GM21825 (cell line): ENCODE results near the gene EXOC2.
"Not testable (repeated sequence)": the region's sequence is repeated elsewhere in the genome, so short reads cannot be mapped to it uniquely, and the experiment has no call there.

ENCODE experiments used
- ATAC-seq: cut with Tn5 transposase; IDR thresholded peaks from one replicate; pipeline ENCODE4 v1.9.1; 2021; ENCODE audit warnings: mild to moderate bottlenecking, moderate library complexity; ENCODE audit not compliant: unreplicated experiment

The EXOC2 gene

GRCh38 chr6:710601-711571 lies 17.9 kb upstream of the EXOC2 start:
- peak; percentile 89 for ATAC-seq

- ATAC-seq: no peak
These were observed 16.6 kb upstream of the EXOC2 start for GRCh38 chr6:709471-710056.

- no peak for ATAC-seq
These were observed 15.3 kb upstream of the EXOC2 start for GRCh38 chr6:708237-708598.

GRCh38 chr6:707576-708236 lies 14.8 kb upstream of the EXOC2 start:
- ATAC-seq: no peak

GRCh38 chr6:706819-707381 lies 14.0 kb upstream of the EXOC2 start:
- no peak for ATAC-seq

- ATAC-seq: no peak
These were observed 13.2 kb upstream of the EXOC2 start for GRCh38 chr6:706146-706545.

GRCh38 chr6:705047-705446 lies 12.1 kb upstream of the EXOC2 start:
- no peak for ATAC-seq

- no peak for ATAC-seq
These were observed 11.1 kb upstream of the EXOC2 start for GRCh38 chr6:704046-704445.

- no peak for ATAC-seq
These were observed 10.6 kb upstream of the EXOC2 start for GRCh38 chr6:703552-703951.

GRCh38 chr6:701700-702479 lies 9.0 kb upstream of the EXOC2 start:
- ATAC-seq: no peak

GRCh38 chr6:701215-701614 lies 8.3 kb upstream of the EXOC2 start:
- ATAC-seq: no peak

GRCh38 chr6:700490-700889 lies 7.6 kb upstream of the EXOC2 start:
- no peak for ATAC-seq

GRCh38 chr6:699319-699718 lies 6.4 kb upstream of the EXOC2 start:
- ATAC-seq: no peak

GRCh38 chr6:694431-695126 lies 1.6 kb upstream of the EXOC2 start:
- ATAC-seq: not testable (repeated sequence)

GRCh38 chr6:693723-694009 lies 727 bp upstream of the EXOC2 start:
- ATAC-seq: no peak

- peak; percentile 60 for ATAC-seq
These were observed 535 bp downstream of the EXOC2 start for GRCh38 chr6:692356-692851.

- ATAC-seq: no peak
These were observed 3.7 kb downstream of the EXOC2 start for GRCh38 chr6:689223-689622.

- no peak for ATAC-seq
These were observed 6.4 kb downstream of the EXOC2 start for GRCh38 chr6:686497-686896.

- peak; percentile 69 for ATAC-seq
These were observed 7.9 kb downstream of the EXOC2 start for GRCh38 chr6:684831-685636.
